ENCODE data around the gene HIP1R. TPM values are rescaled to one million over a fixed set of nuclear protein-coding genes. Genes with fewer than 3 reads are reported as not detected.
"Not testable (repeated sequence)": the region's sequence is repeated elsewhere in the genome, so short reads cannot be mapped to it uniquely, and the experiment has no call there.

The HIP1R gene
- total RNA-seq, 1 donor from 2014 or later: 26.6 TPM

DNA sequence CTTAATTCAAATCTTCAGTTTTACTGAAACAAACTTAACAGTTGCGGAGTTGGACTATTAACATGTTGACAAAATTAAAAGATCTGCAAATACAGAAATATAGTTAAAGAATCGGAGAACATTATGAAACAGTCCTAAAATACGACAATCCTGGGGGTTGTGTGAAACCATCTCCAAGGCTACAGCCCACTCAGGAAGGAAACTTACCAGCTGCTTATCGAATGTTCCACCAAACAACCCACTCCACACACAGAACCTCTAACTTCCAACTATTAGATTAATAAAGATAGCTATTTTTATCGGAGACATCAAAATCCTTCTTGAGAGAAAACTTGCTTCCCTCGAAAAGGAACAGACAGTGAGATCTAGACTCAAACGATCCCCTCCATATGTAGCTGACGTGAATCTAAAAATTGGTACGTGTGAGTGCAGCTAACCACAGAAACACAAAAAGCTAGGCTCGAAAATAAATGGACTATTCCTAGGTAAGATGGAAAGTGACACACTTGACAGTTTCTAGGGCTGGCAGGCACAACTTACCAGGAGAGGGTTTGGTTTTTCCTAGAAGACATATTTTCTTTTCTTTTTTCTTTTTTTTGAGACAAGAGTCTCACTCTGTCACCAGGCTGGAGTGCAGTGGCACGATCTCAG, 47.8 kb downstream of the HIP1R start:
- H3K4me3 Mint-ChIP-seq: no peak overlapping the region
- H3K27me3 Mint-ChIP-seq (ENCODE audit: insufficient read depth): peaks cover 16% of the 10 kb centered on the region
- peaks cover 4% of the 10 kb centered on the region for H3K9me3 Mint-ChIP-seq
- peaks cover 79% of the 10 kb centered on the region for H3K4me1 Mint-ChIP-seq (ENCODE audit: low read depth)
- intact Hi-C loops (cut with micrococcal nuclease): loop anchor here (5.0 kb wide), 1 partner anchor 349 kb away; the partner anchor contains the start of genes MPHOSPH9 and MTRFR
- no peak for DNase-seq (ENCODE audit: low spot score)
- peaks cover 25% of the 10 kb centered on the region for H3K36me3 Mint-ChIP-seq (ENCODE audit: low read depth)
- H3K27ac Mint-ChIP-seq: no peak overlapping the region

DNA sequence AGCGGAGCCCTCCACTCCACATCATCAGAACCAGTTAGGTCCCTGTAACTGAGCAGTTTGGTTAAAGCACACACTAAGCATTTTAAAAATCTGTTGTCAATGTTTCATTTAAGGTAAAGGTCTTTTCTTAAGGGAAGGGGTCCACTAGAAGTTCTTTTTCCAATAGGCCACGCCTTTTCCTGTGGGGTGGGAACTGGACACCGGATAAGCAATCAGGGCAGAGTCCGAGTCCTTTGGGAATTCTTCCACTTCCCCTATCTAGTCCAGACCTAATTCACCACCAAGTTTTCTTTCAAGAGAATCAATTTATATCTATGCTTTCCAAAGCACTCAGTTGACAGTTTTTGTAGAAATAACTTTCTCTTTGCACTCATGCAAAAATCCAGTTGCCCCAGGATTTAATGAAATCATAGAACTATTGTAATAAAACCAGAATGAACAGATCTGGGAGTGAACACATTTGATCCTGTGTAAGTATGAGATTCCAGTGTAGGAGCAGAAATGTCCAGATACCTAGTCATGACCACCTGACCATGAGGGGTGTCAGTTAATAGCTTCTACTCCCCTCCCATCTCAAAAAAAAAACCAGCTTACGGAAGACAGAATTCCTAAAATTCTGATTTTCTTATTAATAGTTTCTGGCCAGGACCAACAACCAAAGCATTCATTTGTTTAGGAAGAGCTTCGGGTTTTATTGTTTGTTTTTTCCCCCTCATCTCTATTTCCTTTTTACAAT, 49.0 kb downstream of the HIP1R start:
- H3K9me3 Mint-ChIP-seq: peaks cover 4% of the 10 kb centered on the region
- no peak overlapping the region for H3K4me3 Mint-ChIP-seq
- peaks cover 16% of the 10 kb centered on the region for H3K27me3 Mint-ChIP-seq (ENCODE audit: insufficient read depth)
- H3K27ac Mint-ChIP-seq: no peak overlapping the region
- H3K36me3 Mint-ChIP-seq (ENCODE audit: low read depth): peaks cover 21% of the 10 kb centered on the region
- DNase-seq (ENCODE audit: low spot score): no peak
- intact Hi-C loops (cut with micrococcal nuclease): loop anchor here (5.0 kb wide), 1 partner anchor 348 kb away; the partner anchor contains the start of genes MPHOSPH9 and MTRFR
- peaks cover 79% of the 10 kb centered on the region for H3K4me1 Mint-ChIP-seq (ENCODE audit: low read depth)

DNA sequence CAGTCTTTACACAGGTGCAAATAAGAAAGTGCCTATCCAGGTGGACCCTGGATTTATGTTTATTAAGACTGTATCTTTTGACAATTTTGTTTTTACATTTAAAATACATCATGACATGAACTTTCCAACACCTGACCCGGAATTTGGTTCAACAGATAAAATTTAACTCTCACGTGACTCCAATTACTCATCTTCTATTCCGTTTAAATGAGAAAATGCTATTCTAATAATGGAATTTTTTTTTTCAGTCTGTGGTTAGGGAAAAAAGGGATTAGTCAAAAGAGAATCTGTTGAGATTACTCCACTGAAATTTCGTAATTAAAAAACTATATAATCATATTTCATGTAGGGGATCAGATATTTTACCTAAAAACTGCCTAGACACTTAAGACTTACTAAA, 49.6 kb downstream of the HIP1R start:
- peaks cover 73% of the 10 kb centered on the region for H3K4me1 Mint-ChIP-seq (ENCODE audit: low read depth)
- peaks cover 12% of the 10 kb centered on the region for H3K27me3 Mint-ChIP-seq (ENCODE audit: insufficient read depth)
- no peak overlapping the region for H3K4me3 Mint-ChIP-seq
- peaks cover 4% of the 10 kb centered on the region for H3K9me3 Mint-ChIP-seq
- H3K36me3 Mint-ChIP-seq (ENCODE audit: low read depth): peaks cover 17% of the 10 kb centered on the region
- H3K27ac Mint-ChIP-seq: no peak overlapping the region
- intact Hi-C loops (cut with micrococcal nuclease): loop anchor here (5.0 kb wide), 2 partner anchors 48 to 347 kb away; partner anchors contain the start of genes HIP1R, MPHOSPH9 and MTRFR
- DNase-seq (ENCODE audit: low spot score): no peak

DNA sequence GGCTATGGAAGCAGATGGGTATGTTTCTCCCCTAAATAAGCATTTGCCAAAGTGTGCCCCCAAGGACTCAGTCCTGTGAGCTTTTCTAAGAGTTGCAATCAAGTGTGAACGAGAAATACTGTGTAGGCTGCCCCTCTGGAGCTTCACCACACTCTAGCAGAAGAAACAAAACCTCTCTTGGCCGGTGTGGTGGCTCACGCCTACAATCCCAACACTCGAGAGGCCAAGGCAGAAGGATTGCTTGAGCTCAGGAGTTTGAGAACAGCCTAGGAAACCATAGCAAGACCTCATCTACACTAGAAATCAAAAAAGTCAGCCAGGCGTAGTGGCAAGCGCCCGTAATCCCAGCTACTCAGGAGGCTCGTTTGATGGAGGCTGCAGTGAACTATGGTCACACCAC, 50.9 kb downstream of the HIP1R start:
- no peak for DNase-seq (ENCODE audit: low spot score)
- Mint-ChIP-seq H3K36me3 (ENCODE audit: low read depth) (peaks cover 7% of the 10 kb centered on the region), H3K4me3 (no peak overlapping the region), H3K9me3 (peaks cover 4% of the 10 kb centered on the region), H3K27ac (no peak overlapping the region), H3K4me1 (ENCODE audit: low read depth) (peaks cover 68% of the 10 kb centered on the region), H3K27me3 (ENCODE audit: insufficient read depth) (peaks cover 11% of the 10 kb centered on the region)
- intact Hi-C loops (cut with micrococcal nuclease): loop anchor here (5.0 kb wide), 1 partner anchor 49 kb away; the partner anchor contains the start of gene HIP1R

DNA sequence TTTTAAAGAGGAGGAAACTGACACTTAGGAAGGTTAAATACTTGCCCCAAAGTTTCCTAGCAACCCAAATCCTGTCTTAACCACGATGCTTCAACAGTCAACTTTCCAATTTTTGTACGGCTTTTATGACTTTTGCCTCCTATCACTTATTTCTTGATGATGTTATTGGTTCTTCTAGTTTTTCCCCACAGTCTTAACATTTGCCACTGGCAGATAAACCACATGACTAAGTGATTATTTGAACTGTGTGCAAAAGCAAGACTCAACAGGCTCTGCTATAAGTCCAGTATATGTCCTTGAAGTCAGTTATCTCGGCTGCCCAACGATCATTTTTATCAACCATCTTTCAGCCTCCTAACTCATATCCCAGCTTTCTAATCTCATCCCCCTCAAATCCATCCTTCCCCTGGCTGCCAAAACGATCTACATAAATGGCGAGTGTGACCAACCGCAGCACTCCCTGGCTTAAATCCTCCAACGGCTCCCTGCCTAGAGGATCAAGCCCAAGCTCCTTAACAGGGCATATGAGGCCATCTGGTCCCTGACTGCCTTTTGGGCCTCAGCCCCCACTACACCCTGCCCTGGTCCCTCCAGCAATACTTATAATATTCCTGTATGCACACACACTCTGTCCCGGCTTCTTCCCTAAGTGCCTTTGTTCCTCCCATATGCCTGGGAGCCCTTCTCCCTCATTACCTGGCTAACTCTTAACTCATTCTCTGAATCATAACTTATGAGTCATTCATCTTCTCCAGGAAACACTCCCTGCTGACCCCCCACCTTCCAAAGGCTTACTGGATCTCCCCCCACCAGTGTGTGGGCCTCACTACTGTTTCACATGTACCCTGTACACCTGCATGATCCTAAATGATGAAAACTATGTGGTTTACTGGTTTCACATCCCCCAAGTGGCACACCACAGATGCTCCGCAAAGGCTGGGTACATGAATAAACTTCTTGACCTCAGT, 51.9 kb downstream of the HIP1R start:
- Mint-ChIP-seq H3K27ac (peak overlapping the region; percentile 53), H3K27me3 (ENCODE audit: insufficient read depth) (peaks cover 7% of the 10 kb centered on the region), H3K36me3 (ENCODE audit: low read depth) (peaks cover 7% of the 10 kb centered on the region), H3K4me1 (ENCODE audit: low read depth) (peaks cover 68% of the 10 kb centered on the region), H3K4me3 (peak overlapping the region; percentile 48), H3K9me3 (peaks cover 4% of the 10 kb centered on the region)
- peak; percentile 38 for DNase-seq (ENCODE audit: low spot score)
- intact Hi-C loops (cut with micrococcal nuclease): loop anchor here (1.0 to 5.0 kb wide), 2 partner anchors 11 to 50 kb away; partner anchors contain the start of gene HIP1R

DNA sequence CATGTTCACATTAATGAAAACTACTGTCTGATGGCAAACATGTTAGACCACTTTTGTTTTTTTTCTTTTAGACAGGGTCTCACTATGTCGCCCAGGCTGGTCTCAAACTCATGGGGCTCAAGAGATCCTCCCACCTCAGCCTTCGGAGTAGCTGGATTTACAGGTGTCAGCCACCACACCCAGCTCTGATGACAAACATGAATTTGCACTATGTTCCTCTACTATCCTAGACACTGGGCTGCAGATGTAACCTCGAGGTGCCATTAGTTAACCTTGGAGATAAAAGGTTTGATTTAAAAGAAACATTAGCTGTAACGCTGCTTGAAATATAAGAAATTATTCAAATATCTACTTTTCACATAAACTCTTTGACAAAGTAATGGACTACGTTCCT, 52.6 kb downstream of the HIP1R start:
- Mint-ChIP-seq H3K36me3 (ENCODE audit: low read depth) (peaks cover 11% of the 10 kb centered on the region), H3K27ac (peak overlapping the region; percentile 90), H3K9me3 (peaks cover 4% of the 10 kb centered on the region), H3K27me3 (ENCODE audit: insufficient read depth) (peaks cover 6% of the 10 kb centered on the region), H3K4me3 (peak overlapping the region; percentile 81), H3K4me1 (ENCODE audit: low read depth) (peaks cover 68% of the 10 kb centered on the region)
- intact Hi-C loops (cut with micrococcal nuclease): loop anchor here (1.0 to 5.0 kb wide), 5 partner anchors 10 to 59 kb away; partner anchors contain the start of gene HIP1R
- DNase-seq (ENCODE audit: low spot score): no peak

DNA sequence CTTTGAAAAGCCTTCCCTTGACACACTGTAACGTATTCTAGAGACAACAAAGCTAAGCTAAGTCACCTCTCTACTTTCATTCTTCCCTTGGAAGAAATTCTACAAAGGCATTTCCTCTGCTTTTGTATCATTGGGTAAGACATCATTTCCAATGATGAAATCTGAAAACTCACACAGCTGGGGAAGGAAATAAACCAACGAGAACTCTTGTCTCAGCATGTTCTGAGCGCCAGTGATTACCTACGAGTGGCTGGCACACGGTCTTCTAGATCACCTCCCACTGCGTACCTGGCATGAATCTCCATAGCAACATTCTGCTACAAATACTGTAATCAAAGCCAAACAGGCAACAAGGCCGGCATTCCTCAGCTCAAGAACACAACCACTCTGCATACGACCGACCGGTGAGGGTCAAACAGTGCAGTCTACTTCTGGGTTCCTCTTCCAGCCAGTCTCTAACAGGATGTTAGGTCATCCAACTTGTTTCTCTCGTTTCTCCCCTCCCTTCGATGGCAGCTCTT, 53.0 kb downstream of the HIP1R start:
- peaks cover 4% of the 10 kb centered on the region for H3K9me3 Mint-ChIP-seq
- peak overlapping the region; percentile 90 for H3K27ac Mint-ChIP-seq
- intact Hi-C loops (cut with micrococcal nuclease): loop anchor here (1.0 to 5.0 kb wide), 4 partner anchors 10 to 59 kb away; partner anchors contain the start of gene HIP1R
- peaks cover 10% of the 10 kb centered on the region for H3K36me3 Mint-ChIP-seq (ENCODE audit: low read depth)
- H3K4me3 Mint-ChIP-seq: peak overlapping the region; percentile 81
- peaks cover 6% of the 10 kb centered on the region for H3K27me3 Mint-ChIP-seq (ENCODE audit: insufficient read depth)
- peaks cover 65% of the 10 kb centered on the region for H3K4me1 Mint-ChIP-seq (ENCODE audit: low read depth)
- DNase-seq (ENCODE audit: low spot score): peak; percentile 40

DNA sequence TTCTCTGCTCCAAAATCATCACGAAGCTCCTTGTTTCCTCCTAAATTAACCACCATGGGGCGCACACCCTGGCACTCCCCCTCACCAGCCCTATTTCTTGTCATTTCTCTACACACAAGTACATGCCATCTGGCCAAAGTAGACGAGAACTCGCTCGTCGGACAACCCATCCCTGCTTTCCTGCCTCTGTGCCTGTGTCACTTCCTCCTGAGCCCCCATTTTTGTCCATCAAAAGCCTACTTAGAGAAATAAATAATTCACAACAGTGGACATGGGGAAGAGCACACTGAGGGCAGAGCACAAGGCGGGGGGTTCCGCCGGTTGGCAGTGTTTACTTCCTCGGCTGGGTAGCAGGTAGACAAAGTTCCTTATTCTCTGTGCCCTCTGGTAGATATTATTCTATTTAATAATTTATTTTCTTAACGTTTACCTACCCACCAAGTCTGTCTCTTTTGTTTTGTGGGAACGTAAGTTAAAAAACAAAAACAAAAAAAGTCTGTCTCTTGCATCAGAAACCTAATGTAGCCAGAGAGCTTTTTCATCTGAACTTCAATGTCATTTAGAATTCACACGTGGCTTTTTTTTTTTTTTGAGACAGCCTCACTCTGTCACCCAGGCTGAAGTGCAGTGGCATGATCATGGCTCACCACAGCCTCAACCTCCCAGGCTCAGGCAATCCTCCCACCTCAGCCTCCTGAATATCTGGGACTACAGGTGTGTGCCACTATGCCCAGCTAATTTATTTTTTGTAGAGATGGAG, 54.7 kb downstream of the HIP1R start:
- H3K27ac Mint-ChIP-seq: peak overlapping the region; percentile 15
- H3K36me3 Mint-ChIP-seq (ENCODE audit: low read depth): peaks cover 10% of the 10 kb centered on the region
- no peak for DNase-seq (ENCODE audit: low spot score)
- peak overlapping the region; percentile 40 for H3K4me3 Mint-ChIP-seq
- no peaks in the 10 kb centered on the region for H3K27me3 Mint-ChIP-seq (ENCODE audit: insufficient read depth)
- intact Hi-C loops (cut with micrococcal nuclease): loop anchor here (5.0 kb wide), 1 partner anchor 53 kb away; the partner anchor contains the start of gene HIP1R
- H3K9me3 Mint-ChIP-seq: no peaks in the 10 kb centered on the region
- peaks cover 69% of the 10 kb centered on the region for H3K4me1 Mint-ChIP-seq (ENCODE audit: low read depth)

DNA sequence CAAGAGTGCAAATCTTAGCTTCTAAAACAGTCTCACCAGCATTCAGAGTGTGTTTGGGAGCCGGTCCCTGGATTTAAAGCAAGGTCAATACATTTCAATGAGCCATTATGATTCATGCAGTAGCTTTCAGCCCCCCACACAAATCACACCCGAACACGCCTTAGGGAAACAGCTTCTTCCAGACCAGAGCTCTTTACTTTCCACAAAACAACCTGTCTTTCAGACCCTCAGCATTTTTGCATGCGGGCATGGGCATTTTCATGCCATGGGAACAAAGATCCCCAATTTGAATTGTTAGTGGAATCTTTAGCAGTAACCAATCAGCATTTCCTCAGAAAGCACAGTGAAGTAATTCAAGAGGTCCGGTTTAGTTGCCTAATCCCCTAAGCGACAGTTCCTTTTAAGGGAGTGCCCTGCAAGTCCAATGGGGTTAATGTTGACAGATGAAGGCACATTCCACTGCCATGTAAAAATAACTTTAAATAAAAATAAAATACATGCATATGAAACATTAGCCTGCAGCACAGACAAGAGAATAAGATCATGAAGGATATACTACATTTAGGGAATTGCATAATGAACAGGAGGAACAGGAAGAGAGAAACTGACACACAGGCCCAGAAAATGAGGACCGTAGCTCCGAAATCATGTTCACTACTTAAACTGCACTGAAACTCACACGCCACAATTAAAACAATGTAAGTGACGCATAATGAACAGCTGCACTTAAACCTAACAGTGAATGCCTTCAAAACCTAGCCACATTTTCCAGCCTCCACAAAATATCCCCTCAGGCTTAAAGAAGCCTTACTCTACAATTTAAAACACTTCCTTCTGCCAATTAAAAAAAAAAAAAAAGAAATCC, 56.6 kb downstream of the HIP1R start:
- Mint-ChIP-seq H3K4me3 (no peak overlapping the region), H3K36me3 (ENCODE audit: low read depth) (peaks cover 10% of the 10 kb centered on the region)

DNA sequence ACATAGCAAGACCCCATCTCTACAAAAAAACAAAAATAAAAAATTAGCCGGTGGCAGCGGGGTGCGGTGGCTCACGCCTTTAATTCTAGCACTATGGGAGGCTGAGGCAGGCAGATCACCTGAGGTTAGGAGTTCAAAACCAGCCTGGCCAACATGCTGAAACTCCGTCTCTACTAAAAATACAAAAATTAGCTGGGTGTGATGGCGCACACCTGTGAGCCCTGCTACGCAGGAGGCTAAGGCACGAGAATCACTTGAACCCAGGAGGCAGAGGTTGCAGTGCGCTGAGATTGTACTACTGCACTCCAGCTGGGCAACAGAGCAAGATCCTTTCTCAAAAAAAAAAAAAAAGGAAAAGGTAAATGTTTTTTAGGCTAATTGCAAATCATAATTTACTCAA, 57.5 kb downstream of the HIP1R start:
- H3K4me3 Mint-ChIP-seq; intact Hi-C loops (cut with micrococcal nuclease); DNase-seq (ENCODE audit: low spot score); H3K27ac Mint-ChIP-seq; H3K27me3 Mint-ChIP-seq (ENCODE audit: insufficient read depth); H3K36me3 Mint-ChIP-seq (ENCODE audit: low read depth); H3K9me3 Mint-ChIP-seq: not testable (repeated sequence)
- peaks cover 82% of the 10 kb centered on the region for H3K4me1 Mint-ChIP-seq (ENCODE audit: low read depth)

More for the DNA sequence above, 56.6 kb downstream of the HIP1R start:
- Mint-ChIP-seq H3K9me3 (no peaks in the 10 kb centered on the region), H3K27ac (no peak overlapping the region), H3K27me3 (ENCODE audit: insufficient read depth) (peaks cover 5% of the 10 kb centered on the region), H3K4me1 (ENCODE audit: low read depth) (peaks cover 84% of the 10 kb centered on the region)
- no peak for DNase-seq (ENCODE audit: low spot score)
- intact Hi-C loops (cut with micrococcal nuclease): no loop called here
